Tibial nerve (tissue), 4 donors: Measurements from ENCODE around the gene POLR1E.

Experiments
- CTCF ChIP-seq, 5 experiments: fragments of 200-600 bp in 3 of 5; fragments of 450-650 bp in 2 of 5; sonication (generic) in 3 of 5; IDR thresholded peaks; one replicate each; pipeline ENCODE4 v1.5.1; 2016 to 2019; ENCODE audit warnings: antibody characterized with exemption in 5 of 5, mild to moderate bottlenecking in 3 of 5, moderate library complexity in 2 of 5
- EP300 ChIP-seq, 2 donors: sonication (generic); formaldehyde crosslinking; IDR thresholded peaks; one replicate each; pipeline ENCODE4 v1.6.1; 2017; ENCODE audit warnings: antibody characterized with exemption in 2 of 2, mild to moderate bottlenecking in 1 of 2
- POLR2A ChIP-seq, 2 donors: fragments of 450-650 bp; IDR thresholded peaks; one replicate each; pipeline ENCODE4 v1.6.1; 2017; ENCODE audit warnings: antibody characterized with exemption in 2 of 2, mild to moderate bottlenecking in 2 of 2, moderate library complexity in 2 of 2

DNA sequence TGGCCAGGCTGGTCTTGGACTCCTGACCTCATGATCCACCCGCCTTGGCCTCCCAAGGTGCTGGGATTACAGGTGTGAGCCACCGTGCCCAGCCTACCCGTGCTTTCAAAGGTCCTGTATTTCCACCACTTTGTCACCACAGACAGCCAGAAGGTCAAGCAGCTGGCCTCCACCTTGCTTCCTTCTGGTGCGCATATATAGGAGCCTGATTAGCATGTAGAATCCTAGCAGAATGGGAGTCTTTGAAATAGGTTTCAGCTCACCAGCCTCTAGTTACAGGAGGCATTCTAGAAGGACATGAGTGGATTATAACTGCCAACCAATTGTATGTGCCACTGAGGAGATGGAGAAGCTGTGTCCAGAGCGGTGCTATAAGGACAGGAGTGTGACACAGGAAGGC lies 18.9 kb downstream of the POLR1E start:
- TF ChIP-seq CTCF (IDR thresholded peaks at IDR 0.05) (no peak), POLR2A (IDR thresholded peaks at IDR 0.05) (no peak), EP300 (IDR thresholded peaks at IDR 0.05) (no peak)
